Neuron (in vitro differentiated cells): ENCODE results near the gene TSHR.
"Not testable (repeated sequence)": the region's sequence is repeated elsewhere in the genome, so short reads cannot be mapped to it uniquely, and the experiment has no call there.

Source experiments
- H2AFZ ChIP-seq: one replicate; pipeline ENCODE4 v1.6.1; 2013; ENCODE audit warnings: low read depth, mild to moderate bottlenecking, inconsistent platforms, low read length, moderate library complexity
- H3K27me3 ChIP-seq: one replicate; pipeline ENCODE4 v1.6.1; 2013; ENCODE audit warnings: low read length; ENCODE audit not compliant: insufficient read depth
- H3K36me3 ChIP-seq: one replicate; pipeline ENCODE4 v1.6.1; 2013; ENCODE audit warnings: low read length; ENCODE audit not compliant: insufficient read depth
- H3K4me1 ChIP-seq: one replicate; pipeline ENCODE4 v1.6.1; 2013; ENCODE audit warnings: low read length; ENCODE audit not compliant: insufficient read depth
- H3K4me3 ChIP-seq: 2 replicates; pipeline ENCODE4 v1.5.1; 2013; ENCODE audit warnings: mild to moderate bottlenecking, low read length, moderate library complexity
- H3K9me3 ChIP-seq: one replicate; pipeline ENCODE4 v1.6.1; 2013; ENCODE audit warnings: low read length

TSHR gene

DNA sequence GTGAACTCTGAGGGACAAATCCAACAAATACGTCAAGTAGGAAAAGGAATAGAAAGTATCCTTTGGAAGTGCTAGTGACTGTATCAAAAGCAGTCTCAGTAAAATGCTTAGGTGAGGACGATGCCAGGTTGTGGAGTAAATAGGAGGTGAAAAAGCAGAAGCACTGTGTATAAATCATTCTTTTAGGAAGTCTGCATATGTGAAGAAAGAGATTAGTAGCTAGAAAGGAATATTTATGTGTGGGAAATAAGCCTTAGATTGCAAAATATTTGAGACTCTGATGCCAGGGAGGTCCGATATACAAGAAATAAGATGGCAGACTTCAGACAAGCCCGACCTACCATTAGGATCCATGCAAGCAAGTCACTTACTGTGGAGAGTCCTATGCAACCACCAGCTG is 21.7 kb upstream of the TSHR start:
- Histone ChIP-seq H3K4me1 (no peaks in the 10 kb centered on the region), H3K9me3 (peaks cover 4% of the 10 kb centered on the region), H3K27me3 (no peaks in the 10 kb centered on the region), H3K36me3 (no peaks in the 10 kb centered on the region), H3K4me3 (no peak overlapping the region), H2AFZ (no peak overlapping the region)

DNA sequence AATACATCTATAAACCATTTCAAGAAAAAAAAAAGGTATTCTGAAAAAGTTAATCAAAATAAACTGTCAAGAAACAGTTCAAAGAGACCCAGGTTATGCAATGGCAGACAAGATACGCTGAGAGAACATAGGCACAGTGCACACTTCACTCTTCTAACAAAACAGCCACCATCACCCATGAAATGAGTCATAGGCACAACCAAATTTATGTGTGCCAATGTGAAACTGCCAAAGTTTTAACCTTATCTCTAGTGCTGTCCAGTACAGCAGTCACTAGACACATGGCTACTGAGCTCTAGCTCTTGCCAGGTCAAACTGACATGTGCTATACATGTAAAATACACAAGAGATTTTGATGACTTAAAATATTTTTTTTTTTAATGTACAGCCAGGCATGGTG is 15.3 kb upstream of the TSHR start:
- Histone ChIP-seq H3K36me3 (no peaks in the 10 kb centered on the region), H2AFZ (no peak overlapping the region), H3K4me1 (peaks cover 6% of the 10 kb centered on the region), H3K4me3 (no peak overlapping the region), H3K9me3 (no peaks in the 10 kb centered on the region), H3K27me3 (no peaks in the 10 kb centered on the region)

DNA sequence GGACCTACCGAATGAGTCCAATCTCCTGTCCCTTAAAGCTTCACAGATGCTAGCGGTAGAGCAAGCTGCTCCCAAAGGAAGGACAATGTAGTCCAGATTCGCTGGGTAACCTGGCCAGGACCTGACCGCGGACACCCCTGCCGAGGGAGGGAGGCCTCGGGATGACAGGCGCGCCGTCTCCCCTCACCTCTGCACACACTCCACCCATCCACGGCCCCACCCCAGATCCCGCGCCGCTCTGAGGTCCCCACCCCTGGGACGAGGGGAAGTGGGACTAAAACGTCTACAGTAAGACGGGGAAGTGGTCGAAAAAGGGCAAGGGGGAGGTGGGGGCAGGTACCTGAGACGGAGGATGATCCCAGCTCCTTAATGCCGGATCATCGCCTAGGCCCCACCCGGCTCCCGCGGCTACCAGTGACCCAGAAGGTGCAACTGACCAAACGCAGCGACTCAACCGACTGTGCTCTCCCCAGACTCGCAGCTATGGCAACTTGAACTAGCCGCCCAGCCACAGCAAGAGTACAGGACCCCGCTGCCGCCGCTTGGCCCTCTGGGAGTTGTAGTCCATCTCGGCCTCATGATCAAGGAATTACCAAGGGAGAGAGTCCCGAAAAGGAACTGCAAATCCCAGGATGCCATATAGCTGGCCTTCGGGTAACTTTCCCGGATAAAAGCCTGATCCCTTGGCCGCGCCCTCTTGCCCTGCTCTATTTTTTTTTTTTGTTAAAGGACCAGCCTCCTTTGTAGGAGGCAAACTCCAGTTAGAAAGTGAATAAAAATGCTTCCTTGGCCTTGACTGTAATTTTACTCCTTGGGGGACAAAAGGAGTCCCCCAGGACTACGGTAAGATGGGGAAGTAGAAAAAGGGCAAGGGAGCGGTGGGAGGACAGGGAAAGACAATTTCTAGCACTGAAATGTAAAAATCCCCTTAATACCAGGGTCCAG is 13.9 kb upstream of the TSHR start, which contains the start of gene CEP128:
Gene CEP128, minus strand, starts transcription at position 498 of the 945 bp plus-strand sequence.
- H3K36me3 ChIP-seq, result no peaks in the 10 kb centered on the region
- peak within 1 kb of the TSS; percentile 75 for H2AFZ ChIP-seq
- H3K4me3 ChIP-seq, result peak within 1 kb of the TSS; percentile 74
- H3K9me3 ChIP-seq, result no peaks in the 10 kb centered on the region
- H3K4me1 ChIP-seq, result peaks cover 6% of the 10 kb centered on the region
- no peaks in the 10 kb centered on the region for H3K27me3 ChIP-seq

DNA sequence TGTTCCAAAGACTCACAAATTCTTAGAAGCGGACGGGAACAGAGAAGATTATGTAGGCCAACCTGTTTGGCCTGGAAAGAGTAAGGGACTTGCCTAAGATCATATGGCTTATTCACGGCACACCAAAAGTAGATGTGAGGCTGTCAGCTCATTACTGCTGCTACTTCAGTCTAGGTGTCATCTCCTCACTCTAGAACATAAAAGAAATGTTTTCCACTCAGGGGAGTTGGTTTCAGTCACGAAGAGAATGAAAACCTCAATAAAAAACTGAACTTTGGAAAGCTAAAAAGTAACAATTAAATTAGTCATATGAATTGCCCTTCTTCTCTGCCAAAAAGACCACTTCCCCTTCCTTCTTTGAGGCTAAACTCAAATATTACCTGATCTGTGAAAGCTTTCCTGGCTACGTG is 13.2 kb upstream of the TSHR start:
- peaks cover 6% of the 10 kb centered on the region for H3K4me1 ChIP-seq
- peak overlapping the region; percentile 75 for H2AFZ ChIP-seq
- peak overlapping the region; percentile 74 for H3K4me3 ChIP-seq
- H3K36me3 ChIP-seq, result no peaks in the 10 kb centered on the region
- no peaks in the 10 kb centered on the region for H3K9me3 ChIP-seq
- H3K27me3 ChIP-seq, result peaks cover 2% of the 10 kb centered on the region

DNA sequence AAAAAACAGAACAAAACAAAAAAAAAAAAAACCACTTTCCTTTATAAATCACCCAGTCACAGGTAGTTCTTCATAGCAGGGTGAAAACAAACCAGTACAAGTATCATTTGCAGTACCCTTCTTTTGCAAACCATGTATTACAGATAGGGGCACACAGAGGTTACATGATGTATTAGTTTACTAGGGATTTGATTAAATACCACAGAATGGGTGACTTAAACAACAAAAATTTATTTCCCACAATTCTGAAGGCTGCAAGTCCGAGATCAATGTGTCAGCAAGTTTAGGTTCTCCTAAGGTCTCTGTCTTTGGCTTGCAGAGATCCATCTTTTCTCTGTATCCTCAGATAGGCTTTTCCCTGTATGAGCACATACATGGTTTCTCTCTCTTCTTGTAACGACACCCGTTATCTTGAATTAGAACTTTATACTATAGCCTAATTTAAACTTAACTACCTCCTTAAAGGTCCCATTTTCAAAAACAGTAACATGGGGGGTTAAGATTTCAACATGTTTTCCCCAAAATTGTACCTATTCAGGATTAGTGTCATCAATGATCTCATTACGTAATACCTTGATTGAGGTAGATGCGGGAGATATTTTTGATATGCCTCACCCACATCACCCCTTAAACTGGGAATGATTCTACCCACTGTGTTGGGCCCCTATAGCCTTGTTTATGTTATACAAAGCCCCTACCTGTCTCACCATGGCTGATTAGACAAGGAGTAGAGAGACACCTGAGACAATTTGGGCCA is 10.4 kb upstream of the TSHR start:
- peaks cover 6% of the 10 kb centered on the region for H3K4me1 ChIP-seq
- peaks cover 8% of the 10 kb centered on the region for H3K27me3 ChIP-seq
- no peak overlapping the region for H2AFZ ChIP-seq
- no peaks in the 10 kb centered on the region for H3K9me3 ChIP-seq
- H3K36me3 ChIP-seq, result no peaks in the 10 kb centered on the region
- H3K4me3 ChIP-seq, result no peak overlapping the region

DNA sequence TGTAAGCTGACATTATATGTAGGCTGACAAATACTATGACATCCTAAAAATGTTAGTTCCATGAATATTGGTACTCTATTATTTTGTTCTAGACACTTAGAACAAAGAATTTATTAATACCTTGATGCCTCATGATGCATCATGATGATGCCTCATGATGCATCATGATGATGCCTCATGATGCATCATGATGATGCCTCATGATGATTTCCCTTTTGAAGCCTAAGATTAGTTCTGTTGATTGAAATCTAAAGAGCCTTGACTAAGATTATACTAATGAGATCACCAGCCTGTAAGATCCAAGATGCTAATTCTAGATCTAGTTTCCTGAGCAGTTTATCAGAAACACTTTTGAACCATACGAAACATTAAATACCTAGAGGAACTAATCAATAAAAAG is 9.2 kb upstream of the TSHR start:
- Histone ChIP-seq H3K36me3 (no peaks in the 10 kb centered on the region), H2AFZ (no peak overlapping the region), H3K4me3 (no peak overlapping the region), H3K27me3 (peaks cover 8% of the 10 kb centered on the region), H3K4me1 (peaks cover 3% of the 10 kb centered on the region), H3K9me3 (no peaks in the 10 kb centered on the region)

DNA sequence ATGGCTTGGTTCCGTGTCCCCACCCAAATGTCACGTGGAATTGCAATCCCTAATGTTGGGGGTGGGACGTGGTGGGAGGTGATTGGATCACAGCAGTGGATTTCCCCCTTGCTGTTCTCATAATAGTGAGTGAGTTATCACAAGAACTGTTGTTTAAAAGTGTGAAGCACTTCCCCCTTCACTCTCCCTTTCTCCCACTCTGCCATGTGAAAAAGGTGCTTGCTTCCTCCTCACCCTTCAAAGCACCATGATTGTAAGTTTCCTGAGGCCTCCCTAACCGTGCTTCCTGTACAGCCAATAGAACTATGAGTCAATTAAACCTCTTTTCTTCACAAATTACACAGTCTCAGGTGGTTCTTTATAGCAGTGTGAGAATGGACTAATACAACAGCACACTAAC is 8.6 kb upstream of the TSHR start:
- Histone ChIP-seq H3K4me3 (no peak overlapping the region), H2AFZ (no peak overlapping the region), H3K27me3 (peaks cover 8% of the 10 kb centered on the region), H3K36me3 (no peaks in the 10 kb centered on the region), H3K9me3 (no peaks in the 10 kb centered on the region), H3K4me1 (peaks cover 3% of the 10 kb centered on the region)

DNA sequence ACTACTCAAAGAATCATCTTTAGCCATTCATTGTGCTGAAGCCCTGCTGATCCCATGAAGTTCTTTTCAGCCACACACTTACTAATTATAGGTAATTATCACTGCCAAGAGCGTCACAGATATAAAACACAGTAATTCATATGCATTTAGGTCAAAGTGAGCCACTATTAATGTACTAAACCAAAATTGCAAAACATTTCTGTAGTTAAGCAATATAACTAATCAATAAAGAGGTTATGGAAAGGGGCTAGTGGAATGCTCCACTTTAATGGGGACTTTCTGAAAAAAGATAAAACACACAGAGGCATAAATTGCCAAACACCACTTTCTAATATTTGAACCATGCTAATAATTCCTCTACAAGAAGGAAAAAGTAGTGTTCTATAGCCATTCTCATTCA is 7.1 kb upstream of the TSHR start:
- Histone ChIP-seq H3K4me1 (no peaks in the 10 kb centered on the region), H3K9me3 (no peaks in the 10 kb centered on the region), H2AFZ (no peak overlapping the region), H3K27me3 (peaks cover 8% of the 10 kb centered on the region), H3K4me3 (no peak overlapping the region), H3K36me3 (no peaks in the 10 kb centered on the region)

DNA sequence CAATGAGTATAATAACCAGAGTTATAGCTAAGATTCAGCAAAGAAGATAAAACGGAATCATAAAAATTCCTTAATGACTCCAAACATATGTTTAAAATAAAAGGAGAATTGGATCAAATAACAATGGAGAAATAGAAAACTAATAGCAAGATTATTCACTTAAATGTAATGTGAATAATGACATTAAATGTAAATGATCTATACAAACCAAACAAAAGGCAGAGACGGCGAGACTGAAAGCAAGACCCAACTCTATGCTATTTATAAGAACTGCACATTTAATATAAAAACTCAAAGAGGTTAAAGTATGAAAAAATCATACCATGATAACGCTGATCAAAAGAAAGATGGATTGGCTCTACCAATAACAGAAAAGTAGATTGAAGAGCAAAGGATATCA is 3.9 kb upstream of the TSHR start:
- Histone ChIP-seq H3K27me3 (peaks cover 21% of the 10 kb centered on the region), H3K36me3 (no peaks in the 10 kb centered on the region), H3K4me3 (no peak overlapping the region), H3K9me3 (no peaks in the 10 kb centered on the region), H3K4me1 (no peaks in the 10 kb centered on the region), H2AFZ (no peak overlapping the region)

DNA sequence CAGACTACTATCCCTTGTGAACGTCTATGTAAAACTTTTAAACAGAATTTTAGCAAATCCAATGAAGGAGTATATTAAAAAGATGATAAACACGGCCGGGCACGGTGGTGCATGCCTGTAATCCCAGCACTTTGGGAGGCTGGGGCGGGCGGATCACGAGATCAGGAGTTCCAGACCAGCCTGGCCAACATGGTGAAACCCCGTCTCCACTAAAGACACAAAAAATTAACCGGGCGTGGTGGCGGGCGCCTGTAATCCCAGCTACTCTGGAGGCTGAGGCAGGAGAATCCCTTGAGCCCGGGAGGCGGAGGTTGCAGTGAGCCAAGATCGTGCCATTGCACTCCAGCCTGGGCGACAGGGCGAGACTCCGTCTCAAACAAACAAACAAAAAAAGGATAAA is 2.2 kb upstream of the TSHR start:
- H3K9me3 ChIP-seq, H3K4me3 ChIP-seq, H2AFZ ChIP-seq, H3K4me1 ChIP-seq, H3K36me3 ChIP-seq: not testable (repeated sequence)
- peaks cover 24% of the 10 kb centered on the region for H3K27me3 ChIP-seq

DNA sequence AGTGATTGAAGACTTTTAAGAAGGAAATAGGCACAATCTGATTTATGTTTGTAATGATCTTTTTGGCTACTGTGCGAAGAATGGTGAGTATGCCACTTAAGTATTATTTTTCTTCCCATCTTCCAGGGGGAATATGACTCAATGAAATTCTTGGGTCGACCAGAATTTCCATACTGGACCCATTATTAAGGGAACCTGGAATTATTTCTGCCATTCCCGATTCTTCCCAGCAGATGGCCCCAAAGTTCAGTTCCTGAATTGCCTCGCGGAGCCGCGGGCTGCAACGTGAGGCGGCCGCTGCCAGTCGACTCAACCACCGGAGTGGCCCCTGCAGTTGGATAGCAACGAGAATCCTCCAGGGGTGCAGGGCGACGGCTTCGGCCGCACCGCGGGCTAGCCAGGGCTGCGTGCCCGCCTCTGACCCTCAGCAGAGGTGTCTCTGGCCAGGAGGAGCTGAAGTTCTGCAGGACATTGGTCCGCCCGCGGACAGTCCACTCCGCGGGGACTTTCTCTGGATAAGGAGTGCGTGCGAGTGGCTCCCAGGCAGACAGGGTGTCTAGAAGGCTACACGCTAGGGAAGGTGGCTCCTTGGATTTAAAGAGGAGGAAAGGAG is 628 bp upstream of the TSHR start:
- Histone ChIP-seq H2AFZ (peak overlapping the region; percentile 77), H3K27me3 (peaks cover 28% of the 10 kb centered on the region), H3K4me3 (peak overlapping the region; percentile 42), H3K4me1 (no peaks in the 10 kb centered on the region), H3K9me3 (no peaks in the 10 kb centered on the region), H3K36me3 (no peaks in the 10 kb centered on the region)

DNA sequence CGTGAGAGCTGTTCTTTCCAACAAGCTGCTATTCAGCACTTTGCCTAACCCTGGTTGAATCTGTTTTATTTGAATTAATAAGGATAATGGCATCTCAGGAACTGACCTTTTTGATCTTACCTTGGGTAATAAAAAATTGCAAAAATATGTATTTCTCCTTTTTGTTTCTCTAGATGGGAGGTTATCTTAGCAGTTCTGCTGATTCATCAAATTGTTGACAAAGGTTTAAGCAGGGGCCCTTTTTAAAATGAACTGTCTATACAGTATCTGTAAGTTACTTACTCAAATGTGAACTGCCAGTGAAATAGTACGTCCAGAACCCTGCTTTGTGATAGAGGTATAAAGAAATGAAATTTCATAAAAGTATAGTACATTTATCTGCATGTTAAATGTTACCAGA is 681 bp downstream of the TSHR start:
- Histone ChIP-seq H3K36me3 (no peaks in the 10 kb centered on the region), H2AFZ (no peak overlapping the region), H3K4me3 (no peak overlapping the region), H3K4me1 (no peaks in the 10 kb centered on the region), H3K9me3 (no peaks in the 10 kb centered on the region), H3K27me3 (peaks cover 28% of the 10 kb centered on the region)

DNA sequence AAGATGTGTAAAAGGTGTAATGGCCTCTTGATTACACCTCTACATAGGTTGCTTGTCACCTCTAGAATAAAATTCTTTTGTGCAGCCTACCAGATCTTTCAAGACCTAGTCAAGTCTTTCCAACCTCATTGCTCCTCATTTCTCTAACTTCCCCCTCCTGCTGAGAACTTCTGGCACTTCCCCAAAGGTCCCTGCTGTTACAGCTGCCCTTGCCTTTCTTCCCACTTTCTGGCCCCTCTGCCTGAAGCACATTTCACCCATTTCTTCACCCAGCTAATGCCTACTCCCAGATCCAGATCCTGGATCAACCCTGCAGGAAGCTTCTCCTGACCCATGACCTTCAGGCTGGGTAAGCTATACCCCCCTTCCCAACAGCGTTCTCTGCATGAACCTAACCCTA is 1.5 kb downstream of the TSHR start:
- H2AFZ ChIP-seq, result no peak overlapping the region
- no peaks in the 10 kb centered on the region for H3K36me3 ChIP-seq
- H3K9me3 ChIP-seq, result no peaks in the 10 kb centered on the region
- no peaks in the 10 kb centered on the region for H3K4me1 ChIP-seq
- H3K27me3 ChIP-seq, result peaks cover 28% of the 10 kb centered on the region
- H3K4me3 ChIP-seq, result no peak overlapping the region
